Neural progenitor cell (in vitro differentiated cells): ENCODE measurements around the gene ANO2. TPM values are rescaled to one million over a fixed set of nuclear protein-coding genes. Genes with fewer than 3 reads are reported as not detected.

Experiments
- DNase-seq: peaks from one replicate; pipeline ENCODE4 v3.0.0-alpha.2; 2016; ENCODE audit warnings: low spot score
- H2AFZ ChIP-seq: fragments of 200-600 bp; sonication (generic); replicated peaks from 2 replicates; pipeline ENCODE4 v1.6.1; 2016; ENCODE audit warnings: antibody characterized with exemption
- H3F3A ChIP-seq: fragments of 200-600 bp; sonication (generic); 2 replicates; pipeline ENCODE4 v1.6.1; 2016; ENCODE audit warnings: antibody characterized with exemption, low read depth
- H3K27ac ChIP-seq: fragments of 200-600 bp; sonication (generic); 2 replicates; pipeline ENCODE4 v1.5.1; 2016; ENCODE audit warnings: mild to moderate bottlenecking
- H3K27me3 ChIP-seq: fragments of 200-600 bp; sonication (generic); 2 replicates; pipeline ENCODE4 v1.6.1; 2016; ENCODE audit warnings: mild to moderate bottlenecking, moderate library complexity
- H3K36me3 ChIP-seq: fragments of 200-600 bp; sonication (generic); 2 replicates; pipeline ENCODE4 v1.5.1; 2016
- H3K4me1 ChIP-seq: fragments of 200-600 bp; sonication (generic); 2 replicates; pipeline ENCODE4 v1.6.1; 2016; ENCODE audit warnings: mixed run types
- H3K4me2 ChIP-seq: fragments of 200-600 bp; sonication (generic); 2 replicates; pipeline ENCODE4 v1.6.1; 2016
- H3K4me3 ChIP-seq: fragments of 200-600 bp; sonication (generic); 2 replicates; pipeline ENCODE4 v1.5.1; 2016
- H3K79me2 ChIP-seq: fragments of 200-600 bp; sonication (generic); 2 replicates; pipeline ENCODE4 v1.6.1; 2016; ENCODE audit warnings: low read depth
- H3K9ac ChIP-seq: fragments of 200-600 bp; sonication (generic); 2 replicates; pipeline ENCODE4 v1.6.1; 2016
- H3K9me3 ChIP-seq: fragments of 200-600 bp; sonication (generic); 2 replicates; pipeline ENCODE4 v1.5.1; 2016; ENCODE audit warnings: low read depth
- H4K20me1 ChIP-seq: fragments of 200-600 bp; sonication (generic); 2 replicates; pipeline ENCODE4 v1.6.1; 2016; ENCODE audit warnings: low read depth
- H3K27ac Mint-ChIP-seq: 3 replicates; pipeline ENCODE4 v1.8.0; 2021; ENCODE audit warnings: mixed read lengths
- H3K27me3 Mint-ChIP-seq: 2 replicates; pipeline ENCODE4 v1.8.0; 2022; ENCODE audit warnings: low read depth, mild to moderate bottlenecking, inconsistent platforms, moderate library complexity, mixed read lengths; ENCODE audit not compliant: insufficient read depth
- H3K36me3 Mint-ChIP-seq: 3 replicates; pipeline ENCODE4 v1.8.0; 2021; ENCODE audit warnings: mixed read lengths
- H3K4me1 Mint-ChIP-seq: 3 replicates; pipeline ENCODE4 v1.8.0; 2021; ENCODE audit warnings: mixed read lengths
- H3K4me3 Mint-ChIP-seq: 3 replicates; pipeline ENCODE4 v1.8.0; 2021; ENCODE audit warnings: mild to moderate bottlenecking, moderate library complexity, mixed read lengths
- H3K9me3 Mint-ChIP-seq: 3 replicates; pipeline ENCODE4 v1.8.0; 2020; ENCODE audit warnings: mixed read lengths
- EZH2 ChIP-seq: fragments of 200-600 bp; sonication (generic); IDR thresholded peaks from 2 replicates; pipeline ENCODE4 v1.6.1; 2017; ENCODE audit warnings: antibody characterized with exemption, mild to moderate bottlenecking, moderate library complexity
- EZH2phosphoT487 ChIP-seq: fragments of 200-600 bp; sonication (generic); IDR thresholded peaks from 2 replicates; pipeline ENCODE4 v1.6.1; 2017; ENCODE audit warnings: antibody characterized with exemption
- total RNA-seq: library from RNA; depleted of rRNA; stranded (reverse); fragments of >200 nt; gene quantifications from 2 replicates; pipeline ENCODE4 v1.2.3, GENCODE V29; 2015; ENCODE audit warnings: low replicate concordance
- TF ChIP-seq, protein P1 (sequence below): fragments of 200-600 bp; sonication (generic); IDR thresholded peaks from 2 replicates; pipeline ENCODE4 v1.5.1; 2017; ENCODE audit warnings: antibody characterized with exemption, mild to moderate bottlenecking

ANO2 gene
- total RNA-seq, 1 donor from 2014 or later = 4.8 TPM

DNA sequence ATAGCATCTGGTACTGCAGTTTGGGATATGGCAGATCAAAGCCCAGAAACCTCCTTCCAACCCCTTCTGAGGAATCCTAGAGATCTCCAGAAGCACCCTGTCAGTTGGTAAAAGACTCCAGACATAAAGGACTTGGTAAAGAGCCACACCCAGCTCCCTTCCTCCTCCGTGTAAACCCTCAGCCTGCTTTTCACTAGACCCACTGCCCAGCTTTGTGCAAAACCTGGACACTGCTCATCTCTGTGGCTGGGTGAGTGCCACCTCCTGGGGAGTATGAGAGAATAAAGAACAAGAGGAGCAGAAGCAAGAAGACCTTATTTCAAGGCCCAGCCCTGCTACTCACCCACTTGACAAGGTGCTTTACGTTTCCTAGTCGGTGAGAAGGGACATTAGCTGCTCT, 33.0 kb downstream of the ANO2 start:
- no peak overlapping the region for H3K4me3 ChIP-seq
- Mint-ChIP-seq H3K36me3 (no peaks in the 10 kb centered on the region), H3K27ac (no peak overlapping the region), H3K9me3 (peaks cover 2% of the 10 kb centered on the region), H3K4me3 (no peak overlapping the region), H3K27me3 (peaks cover 6% of the 10 kb centered on the region), H3K4me1 (peaks cover 15% of the 10 kb centered on the region)
- TF ChIP-seq, protein P1, sequence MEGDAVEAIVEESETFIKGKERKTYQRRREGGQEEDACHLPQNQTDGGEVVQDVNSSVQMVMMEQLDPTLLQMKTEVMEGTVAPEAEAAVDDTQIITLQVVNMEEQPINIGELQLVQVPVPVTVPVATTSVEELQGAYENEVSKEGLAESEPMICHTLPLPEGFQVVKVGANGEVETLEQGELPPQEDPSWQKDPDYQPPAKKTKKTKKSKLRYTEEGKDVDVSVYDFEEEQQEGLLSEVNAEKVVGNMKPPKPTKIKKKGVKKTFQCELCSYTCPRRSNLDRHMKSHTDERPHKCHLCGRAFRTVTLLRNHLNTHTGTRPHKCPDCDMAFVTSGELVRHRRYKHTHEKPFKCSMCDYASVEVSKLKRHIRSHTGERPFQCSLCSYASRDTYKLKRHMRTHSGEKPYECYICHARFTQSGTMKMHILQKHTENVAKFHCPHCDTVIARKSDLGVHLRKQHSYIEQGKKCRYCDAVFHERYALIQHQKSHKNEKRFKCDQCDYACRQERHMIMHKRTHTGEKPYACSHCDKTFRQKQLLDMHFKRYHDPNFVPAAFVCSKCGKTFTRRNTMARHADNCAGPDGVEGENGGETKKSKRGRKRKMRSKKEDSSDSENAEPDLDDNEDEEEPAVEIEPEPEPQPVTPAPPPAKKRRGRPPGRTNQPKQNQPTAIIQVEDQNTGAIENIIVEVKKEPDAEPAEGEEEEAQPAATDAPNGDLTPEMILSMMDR = no peak
- TF ChIP-seq EZH2 (no peak), EZH2phosphoT487 (no peak)
- no peak overlapping the region for H3K9ac ChIP-seq
- no peaks in the 10 kb centered on the region for H3K27me3 ChIP-seq
- H3K4me2 ChIP-seq = no peak overlapping the region
- no peaks in the 10 kb centered on the region for H4K20me1 ChIP-seq
- no peak overlapping the region for H2AFZ ChIP-seq
- no peaks in the 10 kb centered on the region for H3K9me3 ChIP-seq
- no peaks in the 10 kb centered on the region for H3K4me1 ChIP-seq
- H3K79me2 ChIP-seq = no peaks in the 10 kb centered on the region
- no peak for DNase-seq
- no peak overlapping the region for H3K27ac ChIP-seq
- no peaks in the 10 kb centered on the region for H3F3A ChIP-seq
- no peaks in the 10 kb centered on the region for H3K36me3 ChIP-seq

DNA sequence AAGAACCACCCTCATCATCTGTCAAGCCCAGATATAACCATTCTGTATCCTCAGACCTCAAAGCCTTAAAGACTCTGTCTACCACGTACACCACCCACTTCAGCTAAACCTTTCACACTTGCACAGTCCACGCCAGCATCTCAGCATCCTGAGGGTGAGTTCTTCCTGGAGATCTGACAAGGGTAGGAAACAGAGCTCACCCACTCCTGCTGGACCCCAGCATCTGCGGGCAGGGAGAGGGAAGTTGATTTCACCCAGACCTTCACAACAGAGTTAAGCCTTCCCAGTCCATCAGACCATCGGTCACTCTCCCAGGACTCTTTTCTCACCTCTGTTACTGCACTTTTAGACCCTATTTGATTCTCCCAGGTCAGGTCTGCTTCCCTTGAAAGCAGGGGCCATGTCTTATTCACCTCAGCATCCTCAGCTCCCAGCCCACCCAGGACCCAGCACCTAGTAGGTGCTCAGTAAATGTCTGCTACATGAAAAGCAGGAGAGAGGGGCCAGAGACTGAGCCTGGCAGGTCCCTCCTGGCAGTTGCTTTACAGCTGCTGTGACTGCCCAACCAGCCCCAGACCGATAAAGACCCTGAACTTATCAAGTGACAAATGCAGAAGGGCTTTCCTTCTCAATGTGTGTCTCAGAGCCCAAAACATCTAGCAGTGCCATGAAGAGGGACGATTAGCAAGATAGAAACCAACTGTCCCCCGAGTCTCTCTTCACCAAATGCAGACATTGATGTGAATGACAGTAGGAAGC, 34.1 kb downstream of the ANO2 start:
- Histone ChIP-seq H3K4me2 (no peak overlapping the region), H3K9ac (no peak overlapping the region), H3K9me3 (no peaks in the 10 kb centered on the region), H2AFZ (no peak overlapping the region), H3K27ac (no peak overlapping the region), H3K4me1 (no peaks in the 10 kb centered on the region), H3F3A (no peaks in the 10 kb centered on the region), H3K27me3 (no peaks in the 10 kb centered on the region), H3K79me2 (no peaks in the 10 kb centered on the region), H3K36me3 (no peaks in the 10 kb centered on the region), H3K4me3 (no peak overlapping the region), H4K20me1 (no peaks in the 10 kb centered on the region)
- H3K4me1 Mint-ChIP-seq = peaks cover 13% of the 10 kb centered on the region
- H3K4me3 Mint-ChIP-seq = no peak overlapping the region
- H3K27me3 Mint-ChIP-seq = peaks cover 3% of the 10 kb centered on the region
- no peak for DNase-seq
- no peaks in the 10 kb centered on the region for H3K36me3 Mint-ChIP-seq
- TF ChIP-seq EZH2 = no peak
- TF ChIP-seq, protein P1 = no peak
- H3K9me3 Mint-ChIP-seq = peaks cover 2% of the 10 kb centered on the region
- H3K27ac Mint-ChIP-seq = no peak overlapping the region

DNA sequence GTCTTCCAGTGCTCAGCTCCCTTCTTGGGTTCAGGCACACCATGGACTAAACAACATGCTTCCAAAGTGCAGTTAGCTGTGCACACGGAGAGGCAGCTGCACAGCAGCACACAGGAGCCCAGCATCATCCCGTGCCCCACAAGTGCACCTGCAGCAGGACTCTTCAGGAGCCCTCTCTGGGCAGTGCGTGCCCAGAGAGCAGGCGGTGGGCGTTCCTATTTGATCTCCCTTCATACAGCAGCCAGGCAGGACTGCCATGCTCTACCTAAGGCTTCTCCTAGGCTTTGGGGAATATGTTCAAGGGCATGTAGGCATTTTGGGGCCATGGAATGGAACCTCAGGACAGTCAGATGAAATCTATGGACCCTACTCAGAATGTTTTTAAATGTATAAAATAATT, 35.5 kb downstream of the ANO2 start:
- no peak overlapping the region for H3K4me2 ChIP-seq
- TF ChIP-seq EZH2 = no peak
- TF ChIP-seq EZH2phosphoT487 = no peak
- no peaks in the 10 kb centered on the region for H3K27me3 ChIP-seq
- H3K79me2 ChIP-seq = no peaks in the 10 kb centered on the region
- DNase-seq = no peak
- peaks cover 5% of the 10 kb centered on the region for H3K27me3 Mint-ChIP-seq
- H3K27ac ChIP-seq = no peak overlapping the region
- no peak overlapping the region for H3K9ac ChIP-seq
- no peak overlapping the region for H2AFZ ChIP-seq
- no peaks in the 10 kb centered on the region for H3K36me3 ChIP-seq
- H3K4me1 Mint-ChIP-seq = peaks cover 6% of the 10 kb centered on the region
- no peaks in the 10 kb centered on the region for H3K4me1 ChIP-seq
- H3K9me3 ChIP-seq = no peaks in the 10 kb centered on the region
- H3K27ac Mint-ChIP-seq = no peak overlapping the region
- H3K4me3 ChIP-seq = no peak overlapping the region
- H3K36me3 Mint-ChIP-seq = no peaks in the 10 kb centered on the region
- H4K20me1 ChIP-seq = no peaks in the 10 kb centered on the region
- peaks cover 2% of the 10 kb centered on the region for H3K9me3 Mint-ChIP-seq
- H3K4me3 Mint-ChIP-seq = no peak overlapping the region
- H3F3A ChIP-seq = no peaks in the 10 kb centered on the region

DNA sequence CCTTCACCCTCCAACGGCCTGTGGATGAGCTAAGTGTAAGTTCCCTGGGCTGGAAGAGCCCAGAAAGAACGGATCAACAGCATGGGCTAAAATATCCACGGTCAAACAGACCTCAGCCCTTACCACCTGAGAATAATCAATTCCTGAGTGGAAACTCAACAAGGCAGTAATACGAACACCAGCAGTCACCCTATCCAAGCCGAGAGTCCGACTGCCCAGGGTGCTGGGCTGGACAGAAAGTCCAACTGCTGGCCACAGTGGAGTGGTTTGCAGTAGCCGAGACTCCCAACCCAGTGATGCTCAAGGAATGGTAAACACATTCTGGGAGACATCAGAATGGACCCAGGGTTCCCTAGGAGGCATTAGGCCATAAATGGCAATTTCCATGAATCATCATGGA, 36.8 kb downstream of the ANO2 start:
- Histone ChIP-seq H3K36me3 (no peaks in the 10 kb centered on the region), H3K9me3 (no peaks in the 10 kb centered on the region), H2AFZ (no peak overlapping the region), H3K79me2 (no peaks in the 10 kb centered on the region), H4K20me1 (no peaks in the 10 kb centered on the region), H3K27me3 (no peaks in the 10 kb centered on the region), H3F3A (no peaks in the 10 kb centered on the region), H3K4me1 (no peaks in the 10 kb centered on the region), H3K4me3 (no peak overlapping the region), H3K9ac (no peak overlapping the region), H3K4me2 (no peak overlapping the region), H3K27ac (no peak overlapping the region)
- H3K36me3 Mint-ChIP-seq = no peaks in the 10 kb centered on the region
- DNase-seq = no peak
- TF ChIP-seq EZH2phosphoT487 (no peak), EZH2 (no peak)
- TF ChIP-seq, protein P1 = no peak
- H3K4me3 Mint-ChIP-seq = no peak overlapping the region
- peaks cover 7% of the 10 kb centered on the region for H3K4me1 Mint-ChIP-seq
- H3K9me3 Mint-ChIP-seq = peaks cover 2% of the 10 kb centered on the region
- H3K27me3 Mint-ChIP-seq = peaks cover 5% of the 10 kb centered on the region
- no peak overlapping the region for H3K27ac Mint-ChIP-seq
